GM12878 (cell line): ENCODE results near the gene B4GALT1. TPM values are rescaled to one million over a fixed set of nuclear protein-coding genes. Genes with fewer than 3 reads are reported as not detected.
"Not testable (repeated sequence)": the region's sequence is repeated elsewhere in the genome, so short reads cannot be mapped to it uniquely, and the experiment has no call there.

ENCODE experiments used
- ATAC-seq: fragments of 200-7000 bp; cut with Tn5 transposase; 3 replicates; pipeline ENCODE4 v1.9.1; 2020; ENCODE audit warnings: mild to moderate bottlenecking, moderate library complexity
- BruUV-seq: library from RNA; stranded (reverse); fragments of 400-500 nt; replicated peaks from 2 replicates; lab custom pipeline; 2021; lab: Mats Ljungman, UMichigan
- CTCF ChIA-PET: fragments of 300-600 bp; sonication (Branson Sonifier 250); formaldehyde crosslinking; extraction: SDS; loops from one replicate; lab custom pipeline; 2021; ENCODE audit warnings: inconsistent platforms; lab: Yijun Ruan, JAX
- POLR2A ChIA-PET: fragments of 350-600 bp; formaldehyde crosslinking; extraction: SDS; loops from one replicate; lab custom pipeline; 2021; ENCODE audit warnings: inconsistent platforms; lab: Charles Lee
- RAD21 ChIA-PET: fragments of 300-600 bp; sonication (Branson Sonifier 250); formaldehyde crosslinking; loops from one replicate; lab custom pipeline; 2023; ENCODE audit warnings: antibody characterized with exemption; ENCODE audit not compliant: unreplicated experiment; lab: Charles Lee
- SMC1A ChIA-PET: fragments of 300-600 bp; sonication (Branson Sonifier 250); formaldehyde crosslinking; loops from one replicate; lab custom pipeline; 2023; ENCODE audit not compliant: unreplicated experiment, uncharacterized antibody; lab: Charles Lee
- DNase-seq: peaks from one replicate; pipeline ENCODE4 v3.0.0-alpha.2; 2011; ENCODE audit warnings: low read depth, low spot score
- FAIRE-seq: peaks from 3 replicates; lab custom pipeline; 2011; peaks lifted over from hg19 to GRCh38; lab: Jason Lieb, UNC
- H2AFZ ChIP-seq: 2 replicates; pipeline ENCODE4 v1.6.0; 2011; ENCODE audit warnings: low read depth, low read length, control low read depth; ENCODE audit not compliant: control insufficient read depth
- H3K27ac ChIP-seq: 2 replicates; pipeline ENCODE4 v1.5.1; 2011; ENCODE audit warnings: control low read depth; ENCODE audit not compliant: control insufficient read depth, insufficient read depth
- H3K27me3 ChIP-seq, 2 experiments: replicated peaks in 1 of 2; 2 replicates each; pipeline versions ENCODE4 v1.6.0 to v1.6.1; 2011; ENCODE audit warnings: low read length in 1 of 2; ENCODE audit not compliant: control insufficient read depth in 2 of 2, insufficient read depth in 2 of 2
- H3K36me3 ChIP-seq, 2 experiments: 2 replicates each; pipeline ENCODE4 v1.5.1; 2011; ENCODE audit warnings: low read length in 1 of 2; ENCODE audit not compliant: control insufficient read depth in 2 of 2, insufficient read depth in 2 of 2
- H3K4me1 ChIP-seq: 2 replicates; pipeline ENCODE4 v1.6.1; 2011; ENCODE audit warnings: mild to moderate bottlenecking, low read length, moderate library complexity, mixed read lengths; ENCODE audit not compliant: control insufficient read depth, insufficient read depth
- H3K4me2 ChIP-seq: 2 replicates; pipeline ENCODE4 v1.6.0; 2011; ENCODE audit warnings: control low read depth; ENCODE audit not compliant: control insufficient read depth, insufficient read depth
- H3K4me3 ChIP-seq: fragments of 200-600 bp; sonication (generic); 2 replicates; pipeline ENCODE4 v1.5.1; 2016
- H3K79me2 ChIP-seq: 2 replicates; pipeline ENCODE4 v1.6.0; 2011; ENCODE audit warnings: low read length; ENCODE audit not compliant: control insufficient read depth, insufficient read depth
- H3K9ac ChIP-seq: 2 replicates; pipeline ENCODE4 v1.8.0; 2011; ENCODE audit warnings: low read length, control low read depth, mixed read lengths; ENCODE audit not compliant: control insufficient read depth, insufficient read depth
- H3K9me3 ChIP-seq: replicated peaks from 3 replicates; pipeline ENCODE4 v1.5.1; 2011; ENCODE audit warnings: mild to moderate bottlenecking, low read length; ENCODE audit not compliant: control insufficient read depth, insufficient read depth
- H4K20me1 ChIP-seq: 2 replicates; pipeline ENCODE4 v1.6.0; 2011; ENCODE audit not compliant: control insufficient read depth, insufficient read depth
- CHD1 ChIP-seq: IDR thresholded peaks from 2 replicates; pipeline ENCODE4 v1.6.1; 2012; ENCODE audit warnings: low read depth, low read length, improper control_type of control experiment
- DPF2 ChIP-seq: fragments of 450-650 bp; IDR thresholded peaks from 2 replicates; pipeline ENCODE4 v1.6.1; 2017; ENCODE audit warnings: mild to moderate bottlenecking
- ETV6 ChIP-seq, 2 experiments: fragments of 450-650 bp in 1 of 2; IDR thresholded peaks in 1 of 2; conservative IDR thresholded peaks in 1 of 2; 2 replicates each; pipeline ENCODE4 v1.6.1; 2014; ENCODE audit warnings: antibody characterized with exemption in 1 of 2, borderline replicate concordance in 1 of 2, low read depth in 1 of 2, mild to moderate bottlenecking in 1 of 2, moderate library complexity in 1 of 2
- FOXK2 ChIP-seq: fragments of 450-650 bp; IDR thresholded peaks from 2 replicates; pipeline ENCODE4 v1.6.1; 2017; ENCODE audit warnings: mild to moderate bottlenecking, moderate library complexity
- IRF4 ChIP-seq: IDR thresholded peaks from 2 replicates; pipeline ENCODE4 v1.6.1; 2011; ENCODE audit warnings: low read depth, low read length
- KDM1A ChIP-seq: fragments of 200-600 bp; sonication (generic); IDR thresholded peaks from 2 replicates; pipeline ENCODE4 v1.6.1; 2016; ENCODE audit warnings: borderline replicate concordance
- MXI1 ChIP-seq: fragments of 150-350 bp; IDR thresholded peaks from 2 replicates; pipeline ENCODE4 v1.6.1; 2011; ENCODE audit warnings: low read depth, mild to moderate bottlenecking, inconsistent platforms, low read length, improper control_type of control experiment
- PKNOX1 ChIP-seq: fragments of 450-650 bp; IDR thresholded peaks from 2 replicates; pipeline ENCODE4 v1.6.1; 2016; ENCODE audit warnings: mild to moderate bottlenecking
- RFX5 ChIP-seq: IDR thresholded peaks from 2 replicates; pipeline ENCODE4 v1.6.1; 2011; ENCODE audit warnings: low read depth, low read length, improper control_type of control experiment
- SIX5 ChIP-seq: IDR thresholded peaks from 2 replicates; pipeline ENCODE4 v1.6.1; 2011; ENCODE audit warnings: mild to moderate bottlenecking, low read depth, low read length, moderate library complexity; ENCODE audit not compliant: severe bottlenecking
- SMC3 ChIP-seq: IDR thresholded peaks from 2 replicates; pipeline ENCODE4 v1.6.1; 2011; ENCODE audit warnings: low read length, improper control_type of control experiment, borderline replicate concordance
- SPI1 ChIP-seq: IDR thresholded peaks from 2 replicates; pipeline ENCODE4 v1.6.1; 2011; ENCODE audit warnings: low read depth, mild to moderate bottlenecking, low read length, moderate library complexity, borderline replicate concordance; ENCODE audit not compliant: insufficient read depth
- WRNIP1 ChIP-seq: IDR thresholded peaks from 2 replicates; pipeline ENCODE4 v1.6.1; 2011; ENCODE audit warnings: low read depth, low read length, improper control_type of control experiment, borderline replicate concordance
- ZNF24 ChIP-seq: fragments of 450-650 bp; IDR thresholded peaks from 2 replicates; pipeline ENCODE4 v1.6.1; 2017; ENCODE audit warnings: antibody characterized with exemption, mild to moderate bottlenecking
- WGBS: methylation state at CpG from one replicate; pipeline ENCODE4 v1.1.6; 2016; ENCODE audit warnings: low lambda C conversion rate; ENCODE audit not compliant: insufficient replicate concordance, insufficient coverage; ENCODE audit errors: missing lambda C conversion rate; 5-methylcytosine and 5-hydroxymethylcytosine counted together
- in situ Hi-C: fragments of 300-500 bp; cut with MboI; formaldehyde crosslinking; loops from 9 replicates; pipeline ENCODE4 v1.14.3; 2018; ENCODE audit warnings: mixed read lengths
- intact Hi-C: fragments of 100-400 bp; cut with micrococcal nuclease; formaldehyde crosslinking; loops from one replicate; pipeline ENCODE4 v1.14.2; 2022; ENCODE audit not compliant: unreplicated experiment
- polyA plus RNA-seq, 11 experiments: library from polyadenylated mRNA; depleted of rRNA in 4 of 11; unstranded in 6 of 11; stranded (reverse) in 5 of 11; fragments of >200 nt; fragmentation: Nextera tagmentation in 4 of 11; fragmentation: Illumina TruSeq in 1 of 11; extraction: Ambion mirVana in 4 of 11; extraction: Trizol in 1 of 11; gene quantifications; 1 replicate in 1 of 11; 2 replicates in 10 of 11; pipeline versions ENCODE4 v1.2.1 to v1.2.3, GENCODE V29; 2011 to 2016; ENCODE audit warnings: inconsistent platforms in 2 of 11, missing spikeins in 2 of 11, low read depth in 1 of 11
- total RNA-seq, 4 experiments: library from RNA; depleted of rRNA in 3 of 4; stranded (reverse); fragments of >200 nt in 3 of 4; fragmentation: Illumina TruSeq in 1 of 4; extraction: Trizol in 1 of 4; gene quantifications; 2 replicates each; pipeline versions ENCODE4 v1.2.1 to v1.2.3, GENCODE V29; 2013 to 2021

B4GALT1 gene
- total and polyA plus RNA-seq, 10 of the 15 experiments (the other 5 are each of a cell fraction or from before 2014, with no cell fraction given) = 12.7 to 79.0 (median 41.0) TPM

GRCh38 chr9:33164921-33165262 lies 2.2 kb downstream of the B4GALT1 start:
- peaks cover 80% of the 10 kb centered on the region for H3K79me2 ChIP-seq
- FAIRE-seq, SMC1A ChIA-PET, H2AFZ ChIP-seq, RAD21 ChIA-PET, BruUV-seq, ATAC-seq, H4K20me1 ChIP-seq, H3K27me3 ChIP-seq, DNase-seq, in situ Hi-C loops, H3K9me3 ChIP-seq, H3K36me3 ChIP-seq: not testable (repeated sequence)
- WGBS = 0% methylated on average over 7 of the region's 7 CpGs
- H3K4me3 ChIP-seq = peak overlapping the region; percentile 90
- H3K4me2 ChIP-seq = peak overlapping the region; percentile 86
- peaks cover 44% of the 10 kb centered on the region for H3K4me1 ChIP-seq
- peak overlapping the region; percentile 98 for H3K9ac ChIP-seq
- intact Hi-C loops = loop anchor here (2.0 to 10.0 kb wide), 4 partner anchors 38 to 138 kb away; partner anchors contain the start of genes DNAJA1 and NFX1
- POLR2A ChIA-PET = interaction anchor here (0.7 to 8.5 kb wide), 4 partner anchors 22 to 115 kb away, joined by 3 to 73 read pairs (median 15); no protein-coding TSS in a partner anchor
- CTCF ChIA-PET = interaction anchor here (7.2 kb wide), 1 partner anchor 21 kb away, joined by 58 read pairs; no protein-coding TSS in a partner anchor
- peak overlapping the region; percentile 92 for H3K27ac ChIP-seq

GRCh38 chr9:33164138-33164809 lies 2.9 kb downstream of the B4GALT1 start:
- Histone ChIP-seq H3K9ac (peak overlapping the region; percentile 98), H3K27ac (peak overlapping the region; percentile 92), H3K36me3 (no peaks in the 10 kb centered on the region; a peak in 1 of 4 replicates), H3K4me2 (peak overlapping the region; percentile 86), H3K4me3 (peak overlapping the region; percentile 90), H2AFZ (no peak overlapping the region), H3K9me3 (no peaks in the 10 kb centered on the region), H3K79me2 (peaks cover 87% of the 10 kb centered on the region), H3K4me1 (peaks cover 49% of the 10 kb centered on the region), H4K20me1 (0 out of 2 replicates have a peak, but pooled peaks cover 3% of the 10 kb centered on the region), H3K27me3 (no peaks in the 10 kb centered on the region)
- RAD21 ChIA-PET = interaction anchor here (3.4 to 7.2 kb wide), 2 partner anchors 12 to 20 kb away, joined by 23 to 46 read pairs; no protein-coding TSS in a partner anchor
- BruUV-seq = no TSS peak
- FAIRE-seq = peak; percentile 49
- no peak for DNase-seq
- in situ Hi-C loops = no loop called here
- SMC1A ChIA-PET = interaction anchor here (1.9 to 10.4 kb wide), 2 partner anchors 23 to 34 kb away, joined by 10 to 172 read pairs; no protein-coding TSS in a partner anchor
- POLR2A ChIA-PET = interaction anchor here (5.8 to 8.5 kb wide), 2 partner anchors 21 to 35 kb away, joined by 23 to 73 read pairs; no protein-coding TSS in a partner anchor
- ATAC-seq = peak; percentile 14
- CTCF ChIA-PET = interaction anchor here (0.8 to 7.2 kb wide), 4 partner anchors 14 to 62 kb away, joined by 3 to 58 read pairs (median 22); no protein-coding TSS in a partner anchor
- intact Hi-C loops = loop anchor here (2.0 to 10.0 kb wide), 3 partner anchors 37 to 131 kb away; partner anchors contain the start of gene NFX1
- WGBS = under 1% methylated on average over 11 of the region's 11 CpGs
- no peak; the same call in 1 of the 2 replicates for TF ChIP-seq FOXK2
- no peak for TF ChIP-seq IRF4
- 0 out of 2 replicates have a peak, but pooled peaks have one; percentile 44 for TF ChIP-seq CHD1
- TF ChIP-seq ZNF24 = peak; percentile 13; the same call in 1 of the 2 replicates
- TF ChIP-seq SPI1 = peak; percentile 55; the same call in 1 of the 2 replicates
- 0 out of 2 replicates have a peak, but pooled peaks have one; percentile 32 for TF ChIP-seq WRNIP1
- no peak for TF ChIP-seq SMC3
- no peak for TF ChIP-seq PKNOX1
- no peak for TF ChIP-seq SIX5
- no peak for TF ChIP-seq KDM1A
- TF ChIP-seq MXI1 = 0 out of 2 replicates have a peak, but pooled peaks have one; percentile 32
- peak; percentile 53; the same call in 1 of the 2 replicates for TF ChIP-seq DPF2
- TF ChIP-seq RFX5 = peak; percentile 93
- TF ChIP-seq ETV6 (conservative IDR thresholded peaks at IDR 0.05 in 1 of 2, IDR thresholded peaks at IDR 0.05 in 1 of 2; ENCODE audit: borderline replicate concordance in 1 of 2, low read depth in 1 of 2) = peak in 1 of 2 experiments; percentile 32; a peak in 1 of 4 replicates
